ENCODE measurements around the gene ZDHHC3. TPM values are rescaled to one million over a fixed set of nuclear protein-coding genes. Genes with fewer than 3 reads are reported as not detected.
A peak's percentile ranks its signal among the peaks of the same experiment; 100 is the strongest.

Gene ZDHHC3
- total and polyA plus RNA-seq, 2 donors (not counting 1 experiment from before 2014, with no cell fraction given), result 37.2 to 52.6 TPM

- no peaks in the 10 kb centered on the region for H3K27me3 Mint-ChIP-seq
- ChIA-PET CTCF (no interaction called here), POLR2A (no interaction called here)
- Histone ChIP-seq H3K9ac (ENCODE audit: low read length) (no peak overlapping the region), H3K79me2 (ENCODE audit: control insufficient read depth, insufficient read depth, low read length) (peaks cover 76% of the 10 kb centered on the region), H2AFZ (ENCODE audit: insufficient read depth, low read depth, low read length, poor library complexity, severe bottlenecking) (no peak overlapping the region), H3K27ac (ENCODE audit: low read length in 2 of 2) (no peak overlapping the region), H3K4me1 (ENCODE audit: control insufficient read depth in 2 of 2, insufficient read depth in 2 of 2, low read length in 2 of 2) (peaks cover 42 to 49% of the 10 kb centered on the region in 2 donors), H3K4me3 (ENCODE audit: control extremely low read depth in 1 of 5, extremely low read depth in 1 of 5, insufficient read depth in 1 of 5, low read depth in 2 of 5, low read length in 4 of 5) (no peak overlapping the region), H4K20me1 (ENCODE audit: control insufficient read depth, insufficient read depth, low read length, poor library complexity, severe bottlenecking) (peaks cover 4% of the 10 kb centered on the region), H3K36me3 (replicated peaks in 1 of 2; ENCODE audit: control extremely low read depth in 1 of 2, control insufficient read depth in 1 of 2, extremely low read depth in 1 of 2, insufficient read depth in 2 of 2, low read length in 1 of 2) (no peaks in the 10 kb centered on the region), H3K9me3 (ENCODE audit: control extremely low read depth in 1 of 3, control insufficient read depth in 2 of 3, insufficient read depth in 1 of 3, low read length in 2 of 3) (no peaks in the 10 kb centered on the region), H3K4me2 (replicated peaks; ENCODE audit: low read depth, low read length, poor library complexity, severe bottlenecking) (no peak overlapping the region), H3K27me3 (replicated peaks in 1 of 4; ENCODE audit: control extremely low read depth in 1 of 4, control insufficient read depth in 3 of 4, insufficient read depth in 4 of 4, low read length in 3 of 4) (no peaks in the 10 kb centered on the region)
- no peak for ATAC-seq (ENCODE audit: low read depth)
- WGBS (ENCODE audit: insufficient coverage), result no CpG with 5 or more reads among the region's 3 CpGs
- peaks cover 51% of the 10 kb centered on the region for H3K4me1 Mint-ChIP-seq
- TF ChIP-seq EZH2 (IDR thresholded peaks at IDR 0.05; ENCODE audit: borderline replicate concordance, insufficient read depth, low read depth, low read length, poor library complexity, severe bottlenecking), result no peak
- TF ChIP-seq CTCF (IDR thresholded peaks at IDR 0.05), result no peak
- intact Hi-C loops (cut with micrococcal nuclease), result no loop called here
- no peak for DNase-seq
- H3K27ac Mint-ChIP-seq, result no peak overlapping the region
- no peak overlapping the region for H3K4me3 Mint-ChIP-seq
- H3K9me3 Mint-ChIP-seq (ENCODE audit: insufficient read depth), result no peaks in the 10 kb centered on the region
Measured at GRCh38 chr3:44970926-44971490, 5.0 kb downstream of the ZDHHC3 start.

GRCh38 chr3:44969828-44970179, 6.2 kb downstream of the ZDHHC3 start:
- Histone ChIP-seq H3K9me3 (ENCODE audit: control extremely low read depth in 1 of 3, control insufficient read depth in 2 of 3, insufficient read depth in 1 of 3, low read length in 2 of 3) (no peaks in the 10 kb centered on the region), H2AFZ (ENCODE audit: insufficient read depth, low read depth, low read length, poor library complexity, severe bottlenecking) (no peak overlapping the region), H3K27ac (ENCODE audit: low read length in 2 of 2) (peak overlapping the region; percentile 19 to 73), H3K4me3 (ENCODE audit: control extremely low read depth in 1 of 5, extremely low read depth in 1 of 5, insufficient read depth in 1 of 5, low read depth in 2 of 5, low read length in 4 of 5) (no peak overlapping the region), H3K79me2 (ENCODE audit: control insufficient read depth, insufficient read depth, low read length) (peaks cover 76% of the 10 kb centered on the region), H3K27me3 (replicated peaks in 1 of 4; ENCODE audit: control extremely low read depth in 1 of 4, control insufficient read depth in 3 of 4, insufficient read depth in 4 of 4, low read length in 3 of 4) (no peaks in the 10 kb centered on the region), H3K4me2 (replicated peaks; ENCODE audit: low read depth, low read length, poor library complexity, severe bottlenecking) (peak overlapping the region; percentile 49), H3K36me3 (replicated peaks in 1 of 2; ENCODE audit: control extremely low read depth in 1 of 2, control insufficient read depth in 1 of 2, extremely low read depth in 1 of 2, insufficient read depth in 2 of 2, low read length in 1 of 2) (no peaks in the 10 kb centered on the region), H3K9ac (ENCODE audit: low read length) (no peak overlapping the region), H4K20me1 (ENCODE audit: control insufficient read depth, insufficient read depth, low read length, poor library complexity, severe bottlenecking) (peaks cover 15% of the 10 kb centered on the region), H3K4me1 (ENCODE audit: control insufficient read depth in 2 of 2, insufficient read depth in 2 of 2, low read length in 2 of 2) (peaks cover 36 to 42% of the 10 kb centered on the region in 2 donors)
- Mint-ChIP-seq H3K9me3 (ENCODE audit: insufficient read depth) (no peaks in the 10 kb centered on the region), H3K27ac (peak overlapping the region; percentile 79), H3K4me3 (no peak overlapping the region), H3K4me1 (peaks cover 47% of the 10 kb centered on the region), H3K27me3 (no peaks in the 10 kb centered on the region)
- DNase-seq, result no peak
- no peak for TF ChIP-seq CTCF (IDR thresholded peaks at IDR 0.05)
- TF ChIP-seq EZH2 (IDR thresholded peaks at IDR 0.05; ENCODE audit: borderline replicate concordance, insufficient read depth, low read depth, low read length, poor library complexity, severe bottlenecking), result no peak
- POLR2A ChIA-PET, result no interaction called here
- intact Hi-C loops (cut with micrococcal nuclease), result no loop called here
- WGBS (ENCODE audit: insufficient coverage), result 100% methylated on average over 2 of the region's 2 CpGs
- no peak for ATAC-seq (ENCODE audit: low read depth)
- CTCF ChIA-PET, result no interaction called here
